Astrocyte (in vitro differentiated cells and primary cell): ENCODE measurements around the gene YPEL3. TPM values are rescaled to one million over a fixed set of nuclear protein-coding genes. Genes with fewer than 3 reads are reported as not detected.

Experiments used
- DNase-seq: peaks from one replicate; pipeline ENCODE4 v3.0.0-alpha.2; 2010; ENCODE audit warnings: low read depth
- FAIRE-seq: peaks from 2 replicates; lab custom pipeline; 2011; peaks lifted over from hg19 to GRCh38; lab: Jason Lieb, UNC
- H2AFZ ChIP-seq: 2 replicates; pipeline ENCODE4 v1.6.0; 2012; ENCODE audit warnings: low read depth, low read length, inconsistent platforms
- H3K27ac ChIP-seq: 2 replicates; pipeline ENCODE4 v1.5.1; 2011; ENCODE audit warnings: low read depth, low read length, inconsistent platforms
- H3K27me3 ChIP-seq: 2 replicates; pipeline ENCODE4 v1.6.0; 2011; ENCODE audit warnings: low read length, inconsistent platforms; ENCODE audit not compliant: insufficient read depth
- H3K36me3 ChIP-seq: 2 replicates; pipeline ENCODE4 v1.5.1; 2011; ENCODE audit warnings: low read length, inconsistent platforms; ENCODE audit not compliant: insufficient read depth
- H3K4me1 ChIP-seq: 2 replicates; pipeline ENCODE4 v1.5.1; 2011; ENCODE audit warnings: low read length, inconsistent platforms; ENCODE audit not compliant: insufficient read depth
- H3K4me2 ChIP-seq: 2 replicates; pipeline ENCODE4 v1.6.0; 2012; ENCODE audit warnings: low read length, inconsistent platforms
- H3K4me3 ChIP-seq: 2 replicates; pipeline ENCODE4 v1.5.1; 2011; ENCODE audit warnings: low read depth, mild to moderate bottlenecking, low read length, inconsistent platforms; ENCODE audit not compliant: insufficient read depth
- H3K79me2 ChIP-seq: 2 replicates; pipeline ENCODE4 v1.6.0; 2012; ENCODE audit warnings: mild to moderate bottlenecking, low read length, inconsistent platforms; ENCODE audit not compliant: insufficient read depth
- H3K9ac ChIP-seq: 2 replicates; pipeline ENCODE4 v1.6.0; 2012; ENCODE audit warnings: mild to moderate bottlenecking, low read length, inconsistent platforms
- H3K9me3 ChIP-seq: 2 replicates; pipeline ENCODE4 v1.5.1; 2012; ENCODE audit warnings: low read depth, mild to moderate bottlenecking, low read length, inconsistent platforms; ENCODE audit not compliant: insufficient read depth
- H4K20me1 ChIP-seq: 2 replicates; pipeline ENCODE4 v1.6.0; 2012; ENCODE audit warnings: low read length, inconsistent platforms; ENCODE audit not compliant: insufficient read depth
- H3K27ac Mint-ChIP-seq: one replicate; pipeline ENCODE4 v1.8.0; 2021; ENCODE audit warnings: mild to moderate bottlenecking, mixed read lengths; ENCODE audit not compliant: unreplicated experiment
- H3K27me3 Mint-ChIP-seq: one replicate; pipeline ENCODE4 v1.8.0; 2021; ENCODE audit warnings: low read depth, mixed read lengths; ENCODE audit not compliant: unreplicated experiment
- H3K36me3 Mint-ChIP-seq: one replicate; pipeline ENCODE4 v1.8.0; 2021; ENCODE audit warnings: low read depth, mixed read lengths; ENCODE audit not compliant: unreplicated experiment
- H3K4me1 Mint-ChIP-seq: one replicate; pipeline ENCODE4 v1.8.0; 2021; ENCODE audit warnings: low read depth, mixed read lengths; ENCODE audit not compliant: unreplicated experiment
- H3K4me3 Mint-ChIP-seq: one replicate; pipeline ENCODE4 v1.8.0; 2021; ENCODE audit warnings: mild to moderate bottlenecking, moderate library complexity, mixed read lengths; ENCODE audit not compliant: unreplicated experiment
- H3K9me3 Mint-ChIP-seq: one replicate; pipeline ENCODE4 v1.8.0; 2021; ENCODE audit warnings: mild to moderate bottlenecking, mixed read lengths; ENCODE audit not compliant: unreplicated experiment
- EZH2 ChIP-seq: IDR thresholded peaks from 2 replicates; pipeline ENCODE4 v1.6.1; 2012; ENCODE audit warnings: mild to moderate bottlenecking, low read length, inconsistent platforms; ENCODE audit not compliant: insufficient read depth
- total RNA-seq: library from RNA; stranded (reverse); gene quantifications from 2 replicates; pipeline ENCODE4 v1.2.1, GENCODE V29; 2021
- TF ChIP-seq, protein P1 (sequence below): IDR thresholded peaks from 2 replicates; pipeline ENCODE4 v1.5.1; 2011; ENCODE audit warnings: low read depth, mild to moderate bottlenecking, inconsistent platforms, low read length, moderate library complexity; ENCODE audit not compliant: insufficient read depth

YPEL3 gene
- total RNA-seq, 1 donor from 2014 or later = 20.5 TPM

GRCh38 chr16:30078744-30079143 lies 17.3 kb downstream of the YPEL3 start:
- Mint-ChIP-seq H3K4me1 (peaks cover 24% of the 10 kb centered on the region), H3K36me3 (peaks cover 24% of the 10 kb centered on the region), H3K27me3 (no peaks in the 10 kb centered on the region), H3K4me3 (no peak overlapping the region), H3K27ac (no peak overlapping the region), H3K9me3 (no peaks in the 10 kb centered on the region)
- H3K9me3 ChIP-seq = no peaks in the 10 kb centered on the region
- H3K4me3 ChIP-seq = no peak overlapping the region
- H3K4me1 ChIP-seq = peaks cover 26% of the 10 kb centered on the region
- no peak overlapping the region for H2AFZ ChIP-seq
- no peak overlapping the region for H3K27ac ChIP-seq
- H3K4me2 ChIP-seq = no peak overlapping the region
- DNase-seq = no peak
- H3K79me2 ChIP-seq = peaks cover 71% of the 10 kb centered on the region
- H3K36me3 ChIP-seq = peaks cover 20% of the 10 kb centered on the region
- H3K27me3 ChIP-seq = no peaks in the 10 kb centered on the region
- H3K9ac ChIP-seq = peak overlapping the region; percentile 96
- no peak for TF ChIP-seq EZH2
- TF ChIP-seq, protein P1, sequence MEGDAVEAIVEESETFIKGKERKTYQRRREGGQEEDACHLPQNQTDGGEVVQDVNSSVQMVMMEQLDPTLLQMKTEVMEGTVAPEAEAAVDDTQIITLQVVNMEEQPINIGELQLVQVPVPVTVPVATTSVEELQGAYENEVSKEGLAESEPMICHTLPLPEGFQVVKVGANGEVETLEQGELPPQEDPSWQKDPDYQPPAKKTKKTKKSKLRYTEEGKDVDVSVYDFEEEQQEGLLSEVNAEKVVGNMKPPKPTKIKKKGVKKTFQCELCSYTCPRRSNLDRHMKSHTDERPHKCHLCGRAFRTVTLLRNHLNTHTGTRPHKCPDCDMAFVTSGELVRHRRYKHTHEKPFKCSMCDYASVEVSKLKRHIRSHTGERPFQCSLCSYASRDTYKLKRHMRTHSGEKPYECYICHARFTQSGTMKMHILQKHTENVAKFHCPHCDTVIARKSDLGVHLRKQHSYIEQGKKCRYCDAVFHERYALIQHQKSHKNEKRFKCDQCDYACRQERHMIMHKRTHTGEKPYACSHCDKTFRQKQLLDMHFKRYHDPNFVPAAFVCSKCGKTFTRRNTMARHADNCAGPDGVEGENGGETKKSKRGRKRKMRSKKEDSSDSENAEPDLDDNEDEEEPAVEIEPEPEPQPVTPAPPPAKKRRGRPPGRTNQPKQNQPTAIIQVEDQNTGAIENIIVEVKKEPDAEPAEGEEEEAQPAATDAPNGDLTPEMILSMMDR = no peak
- FAIRE-seq = no peak
- peaks cover 69% of the 10 kb centered on the region for H4K20me1 ChIP-seq

DNA sequence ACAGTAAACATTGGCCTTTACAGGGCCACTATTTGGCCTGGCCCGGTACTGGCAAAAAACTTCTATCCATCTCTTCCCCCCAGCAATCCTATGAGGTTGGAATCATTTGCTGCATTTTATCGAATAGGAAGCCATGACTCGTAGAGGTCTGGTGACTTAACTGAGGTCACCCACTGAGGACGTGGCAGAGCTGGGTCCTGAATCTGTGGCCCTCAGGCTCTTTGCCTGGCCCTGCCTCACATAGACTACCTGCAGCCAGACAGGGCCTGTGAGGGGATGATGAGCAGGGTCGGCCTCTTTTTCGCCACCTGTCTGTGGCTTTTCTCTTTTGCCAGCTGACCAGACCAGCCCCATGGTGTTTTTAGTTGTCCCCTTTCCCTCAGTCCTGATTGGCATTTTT lies 18.4 kb downstream of the YPEL3 start:
- Histone ChIP-seq H3K9ac (peak overlapping the region; percentile 96), H3K9me3 (no peaks in the 10 kb centered on the region), H3K36me3 (peaks cover 19% of the 10 kb centered on the region), H4K20me1 (peaks cover 59% of the 10 kb centered on the region), H3K4me2 (peak overlapping the region; percentile 96), H2AFZ (no peak overlapping the region), H3K79me2 (peaks cover 64% of the 10 kb centered on the region), H3K4me3 (peak overlapping the region; percentile 97), H3K4me1 (peaks cover 26% of the 10 kb centered on the region), H3K27ac (peak overlapping the region; percentile 81), H3K27me3 (no peaks in the 10 kb centered on the region)
- Mint-ChIP-seq H3K27me3 (no peaks in the 10 kb centered on the region), H3K27ac (peak overlapping the region; percentile 90), H3K9me3 (no peaks in the 10 kb centered on the region), H3K36me3 (peaks cover 17% of the 10 kb centered on the region), H3K4me1 (peaks cover 24% of the 10 kb centered on the region), H3K4me3 (peak overlapping the region; percentile 96)
- DNase-seq (no peak), FAIRE-seq (no peak)
- no peak for TF ChIP-seq EZH2
- TF ChIP-seq, protein P1 = no peak

DNA sequence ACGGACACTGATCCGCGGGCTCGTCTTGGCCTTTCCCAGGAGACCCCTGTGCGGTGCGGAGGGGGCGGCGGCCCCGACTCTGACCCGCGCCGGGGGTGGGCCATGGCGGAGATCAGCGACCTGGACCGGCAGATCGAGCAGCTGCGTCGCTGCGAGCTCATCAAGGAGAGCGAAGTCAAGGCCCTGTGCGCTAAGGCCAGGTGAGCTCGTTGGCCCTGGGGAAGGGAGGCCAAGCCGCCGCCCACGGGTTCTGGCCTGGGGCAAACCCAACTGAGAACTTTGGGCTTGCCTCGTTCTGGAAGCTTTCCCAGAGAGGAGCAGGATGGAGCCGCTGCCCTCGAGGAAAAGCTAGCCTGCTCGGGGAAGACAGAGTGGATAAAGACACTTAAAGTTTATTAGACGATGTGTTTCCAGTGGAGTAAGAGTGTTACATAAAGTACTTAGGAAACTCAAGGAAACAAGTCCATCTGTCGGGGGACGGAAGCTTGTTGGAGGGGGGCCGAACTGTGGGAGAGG lies 19.7 kb downstream of the YPEL3 start:
- Histone ChIP-seq H2AFZ (peak overlapping the region; percentile 61), H3K36me3 (peaks cover 25% of the 10 kb centered on the region), H3K79me2 (peaks cover 66% of the 10 kb centered on the region), H3K4me2 (peak overlapping the region; percentile 96), H3K27me3 (no peaks in the 10 kb centered on the region), H3K4me1 (peaks cover 26% of the 10 kb centered on the region), H3K9me3 (no peaks in the 10 kb centered on the region), H3K4me3 (peak overlapping the region; percentile 97), H4K20me1 (peaks cover 59% of the 10 kb centered on the region), H3K9ac (peak overlapping the region; percentile 96), H3K27ac (peak overlapping the region; percentile 81)
- DNase-seq = no peak
- Mint-ChIP-seq H3K4me1 (peaks cover 30% of the 10 kb centered on the region), H3K4me3 (peak overlapping the region; percentile 96), H3K9me3 (no peaks in the 10 kb centered on the region), H3K36me3 (peaks cover 17% of the 10 kb centered on the region), H3K27me3 (no peaks in the 10 kb centered on the region), H3K27ac (peak overlapping the region; percentile 90)
- FAIRE-seq = no peak
- TF ChIP-seq EZH2 = no peak
